HG03097 (cell line): ENCODE results near the gene ATAD3B.
A peak's percentile ranks its signal among the peaks of the same experiment; 100 is the strongest.
"Not testable (repeated sequence)": the region's sequence is repeated elsewhere in the genome, so short reads cannot be mapped to it uniquely, and the experiment has no call there.

Experiments
- ATAC-seq: cut with Tn5 transposase; IDR thresholded peaks from one replicate; pipeline ENCODE4 v1.9.1; 2021; ENCODE audit not compliant: unreplicated experiment, low FRiP score

ATAD3B gene

DNA sequence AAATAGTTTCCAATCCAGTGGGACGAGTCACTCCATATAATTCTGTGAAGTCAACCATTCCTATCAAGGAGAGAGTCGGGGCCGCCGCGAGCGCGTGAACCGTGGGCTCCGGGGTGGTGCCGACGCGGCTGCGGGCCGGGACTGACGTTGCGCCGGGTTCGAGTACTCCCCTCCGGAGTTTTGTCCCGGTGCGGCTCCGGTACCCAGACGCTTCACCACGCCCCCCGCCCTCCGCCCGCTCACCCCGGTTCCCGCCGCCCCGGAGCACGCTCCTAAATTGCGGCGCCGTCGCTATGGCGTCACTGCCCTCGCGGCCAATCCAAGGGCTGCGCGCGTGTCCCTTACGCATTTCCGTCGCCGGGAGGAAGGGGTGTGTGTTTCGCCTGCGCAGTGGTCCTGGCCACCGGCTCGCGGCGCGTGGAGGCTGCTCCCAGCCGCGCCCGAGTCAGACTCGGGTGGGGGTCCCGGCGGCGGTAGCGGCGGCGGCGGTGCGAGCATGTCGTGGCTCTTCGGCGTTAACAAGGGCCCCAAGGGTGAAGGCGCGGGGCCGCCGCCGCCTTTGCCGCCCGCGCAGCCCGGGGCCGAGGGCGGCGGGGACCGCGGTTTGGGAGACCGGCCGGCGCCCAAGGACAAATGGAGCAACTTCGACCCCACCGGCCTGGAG lies at the start of gene ATAD3B:
Gene ATAD3B, plus strand, starts transcription at position 377 of the 664 bp plus-strand sequence. Its CDS starts 120 bp downstream, at position 497.
- peak; percentile 60 for ATAC-seq

GRCh38 chr1:1421907-1422464 lies 49.6 kb upstream of the ATAD3B start:
- no peak for ATAC-seq

DNA sequence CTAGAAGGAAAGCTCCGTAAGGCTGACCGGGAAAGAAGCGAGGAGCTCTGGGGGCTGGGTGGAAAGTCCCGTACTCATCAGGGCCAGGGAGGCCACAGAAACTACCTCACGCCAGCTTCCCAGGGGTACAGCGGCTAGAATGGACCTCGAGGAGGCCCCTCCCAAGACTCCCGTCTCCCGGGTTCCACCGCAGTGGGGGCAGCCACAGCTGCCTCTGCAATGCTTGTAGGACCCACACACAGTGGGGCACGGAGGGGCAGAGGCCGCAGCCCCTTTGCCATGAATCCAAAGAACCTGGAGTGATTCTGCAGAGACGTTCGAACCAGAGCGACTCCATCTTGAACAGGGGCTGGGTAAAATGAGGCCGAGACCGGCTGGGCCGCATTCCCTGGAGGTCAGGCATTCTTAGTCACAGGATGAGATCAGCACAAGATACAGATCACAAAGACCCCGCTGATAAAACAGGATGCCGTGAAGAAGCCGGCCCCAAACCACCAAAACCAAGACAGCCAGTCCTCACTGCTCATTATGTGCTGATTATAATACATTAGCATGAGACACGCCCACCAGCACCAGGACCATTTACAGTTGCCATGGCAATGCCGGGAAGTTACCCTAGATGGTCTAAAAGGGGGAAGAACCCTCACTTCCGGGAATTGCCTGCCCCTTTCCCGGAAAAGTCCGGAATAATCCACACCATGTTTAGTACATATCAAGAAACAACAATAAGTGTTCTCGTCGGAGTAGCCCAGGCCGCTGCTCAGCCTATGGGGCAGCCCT lies 48.9 kb upstream of the ATAD3B start:
- ATAC-seq = no peak

- ATAC-seq = no peak
Measured at GRCh38 chr1:1423245-1423597, 48.3 kb upstream of the ATAD3B start.

DNA sequence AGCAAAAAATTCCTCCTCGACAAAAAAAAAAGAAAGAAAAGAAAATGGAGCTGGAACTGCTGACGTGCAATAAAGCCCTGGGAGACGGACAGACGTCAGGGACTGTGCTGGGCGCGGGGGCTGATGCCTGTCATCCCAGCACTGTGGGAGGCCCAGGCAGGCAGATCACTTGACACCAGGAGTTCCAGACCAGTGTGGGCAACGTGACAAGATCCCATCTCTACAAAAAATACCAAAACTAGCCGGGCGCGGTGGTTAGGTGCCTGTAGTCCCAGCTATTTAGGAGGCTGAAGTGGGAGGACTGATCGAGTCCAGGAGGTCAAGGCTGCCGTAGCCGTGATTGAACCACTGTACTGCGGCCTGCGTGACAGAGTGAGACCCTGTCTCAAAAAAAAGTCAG lies 46.9 kb upstream of the ATAD3B start:
- no peak for ATAC-seq

GRCh38 chr1:1425426-1425752 lies 46.2 kb upstream of the ATAD3B start:
- ATAC-seq = no peak

DNA sequence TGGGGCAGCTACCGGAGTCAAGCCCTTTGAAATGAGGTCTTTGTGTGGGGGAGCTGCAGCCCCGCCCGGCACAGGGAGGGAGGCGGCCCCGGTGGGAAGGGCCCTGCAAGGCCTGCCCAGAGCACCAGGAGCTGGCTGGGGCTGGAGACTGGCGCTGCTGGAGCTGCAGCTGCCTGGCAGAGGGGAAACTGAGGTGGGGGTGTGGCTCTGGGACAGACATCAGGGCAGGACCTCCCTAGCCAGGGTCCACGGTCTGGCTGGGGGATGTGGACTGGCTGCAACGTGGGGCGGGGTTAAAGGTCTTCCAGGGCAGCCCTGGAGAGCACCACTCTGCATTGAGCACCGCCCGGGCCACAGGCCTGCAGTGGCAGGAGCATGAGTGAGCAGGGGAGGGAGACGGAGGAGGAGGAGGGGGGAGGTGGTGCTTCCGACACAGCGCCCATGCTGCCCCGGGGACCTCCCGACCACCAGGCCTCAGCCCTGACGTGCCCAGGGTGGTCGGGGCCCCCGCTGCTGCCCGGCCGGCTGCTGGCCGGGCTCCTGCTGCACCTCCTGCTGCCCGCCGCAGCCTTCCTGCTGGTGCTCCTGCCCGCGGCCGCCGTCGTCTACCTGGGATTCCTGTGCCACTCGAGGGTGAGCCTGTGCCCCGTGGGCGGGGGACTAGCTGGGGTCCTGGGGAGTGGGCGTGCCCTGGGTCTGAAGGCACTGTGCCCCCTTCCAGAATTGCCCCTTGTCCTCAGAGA lies 45.6 kb upstream of the ATAD3B start:
- ATAC-seq = no peak

DNA sequence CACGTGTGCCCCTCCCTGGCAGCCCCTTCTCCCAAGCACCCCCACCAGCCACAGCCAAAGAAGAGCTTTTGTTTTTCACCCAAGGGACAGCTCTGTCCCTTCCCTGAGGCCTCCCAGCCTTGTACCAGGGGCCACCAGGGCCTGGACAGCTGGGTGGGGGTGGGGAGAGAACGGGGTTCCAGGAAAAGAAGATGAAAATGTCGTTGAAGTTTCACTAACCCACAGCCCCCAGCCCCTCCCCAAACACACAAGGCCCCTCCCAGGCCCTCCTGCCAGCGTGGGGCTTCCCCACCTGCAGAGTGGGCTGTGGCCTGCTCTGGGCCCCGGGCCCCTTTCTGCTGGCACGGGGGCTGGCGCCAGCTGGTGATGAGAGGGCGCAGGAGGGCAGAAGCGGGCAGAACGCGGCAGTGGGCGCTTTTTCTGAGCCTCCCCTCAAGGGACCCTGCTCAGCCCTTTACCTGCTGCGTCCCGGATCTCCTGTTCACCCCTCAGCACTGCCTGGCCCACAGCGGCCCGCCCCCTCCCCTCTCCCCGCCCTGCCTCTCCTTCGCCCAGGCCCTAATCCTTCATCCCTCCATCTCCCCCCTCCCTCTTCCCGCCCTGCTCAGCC lies 45.0 kb upstream of the ATAD3B start:
- no peak for ATAC-seq

DNA sequence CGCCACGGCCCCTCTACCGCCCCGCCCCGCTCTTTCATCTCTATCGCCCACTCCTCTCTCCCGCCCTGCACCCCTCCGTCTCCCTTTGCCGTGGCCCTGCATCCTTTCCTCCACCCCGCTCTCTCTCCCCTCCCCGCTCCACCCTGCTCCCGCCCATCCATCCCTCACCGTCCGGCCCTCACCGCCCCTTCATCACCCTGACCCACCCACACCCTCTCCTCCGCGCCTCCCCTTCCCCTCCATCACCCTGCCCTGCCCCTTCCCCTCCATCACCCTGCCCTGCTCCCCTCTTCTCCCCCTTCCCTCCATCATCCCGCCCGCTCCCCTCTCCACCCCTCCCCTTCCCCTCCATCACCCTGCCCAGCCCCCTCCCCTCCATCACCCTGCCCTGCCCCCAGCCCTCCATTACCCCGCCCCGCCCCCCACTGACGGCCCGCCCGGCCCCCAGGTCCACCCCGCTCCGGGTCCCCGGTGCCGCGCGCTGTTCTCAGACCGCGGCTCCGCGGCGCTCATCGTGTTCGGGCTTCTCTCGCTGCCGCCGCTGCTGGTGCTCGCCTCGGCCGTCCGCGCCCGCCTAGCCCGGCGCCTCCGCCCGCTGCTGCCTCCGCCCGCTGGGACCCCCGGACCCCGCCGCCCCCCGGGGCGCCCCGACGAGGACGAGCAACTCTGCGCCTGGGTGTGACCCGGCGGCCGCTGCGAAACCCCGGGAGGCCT lies 44.3 kb upstream of the ATAD3B start:
- no peak for ATAC-seq

DNA sequence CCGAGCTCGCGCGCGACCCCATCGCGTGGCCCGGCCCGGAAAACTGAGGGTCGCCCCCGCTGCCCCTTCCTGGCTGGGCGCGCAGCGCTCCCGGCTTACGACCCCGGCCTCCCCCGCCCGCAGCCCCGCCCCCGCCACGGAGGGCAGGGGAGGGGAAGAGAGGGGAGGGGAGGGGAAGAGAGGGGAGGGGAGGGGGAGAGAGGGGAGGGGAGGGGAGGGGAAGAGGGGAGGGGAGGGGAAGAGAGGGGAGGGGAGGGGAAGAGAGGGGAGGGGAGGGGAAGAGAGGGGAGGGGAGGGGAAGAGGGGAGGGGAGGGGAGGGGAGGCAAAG lies 43.8 kb upstream of the ATAD3B start:
- no peak for ATAC-seq

GRCh38 chr1:1428174-1428573 lies 43.4 kb upstream of the ATAD3B start:
- ATAC-seq = no peak

DNA sequence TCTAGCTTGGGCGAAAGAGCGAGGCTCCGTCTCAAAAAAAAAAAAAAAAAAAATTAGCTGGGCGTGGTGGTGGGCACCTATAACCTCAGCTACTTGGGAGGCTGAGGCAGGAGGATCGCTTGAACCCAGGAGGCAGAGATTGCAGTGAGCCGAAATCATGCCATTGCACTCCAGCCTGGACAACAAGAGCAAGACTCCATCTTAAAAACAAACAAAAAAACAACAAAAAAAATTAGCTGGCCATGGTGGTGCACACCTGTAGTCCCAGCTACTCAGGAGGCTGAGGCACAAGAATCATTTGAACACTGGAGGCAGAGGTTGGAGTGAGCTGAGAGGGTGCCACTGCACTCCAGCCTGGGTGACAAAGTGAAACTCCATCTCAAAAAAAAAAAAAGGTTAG lies 42.6 kb upstream of the ATAD3B start:
- ATAC-seq = not testable (repeated sequence)

DNA sequence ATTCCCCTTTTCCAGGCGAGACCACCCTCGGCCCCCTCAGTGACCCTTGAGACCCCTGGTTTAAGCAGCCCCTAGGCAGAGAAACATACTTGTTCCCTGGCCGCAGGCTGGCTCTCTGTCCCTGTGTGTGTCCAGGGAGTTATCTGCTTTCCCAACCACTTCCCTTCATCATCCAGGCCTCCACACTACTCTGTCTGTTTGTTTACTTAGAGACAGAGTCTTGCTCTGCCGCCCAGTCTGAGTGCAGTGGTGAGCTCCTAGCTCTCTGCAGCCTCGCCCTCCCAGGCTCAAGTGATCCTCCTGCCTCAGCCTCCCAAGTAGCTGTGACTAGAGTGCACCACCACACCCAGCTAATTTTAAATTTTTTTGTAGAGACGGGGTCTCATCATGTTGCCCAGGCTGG lies 41.9 kb upstream of the ATAD3B start:
- ATAC-seq = no peak

- ATAC-seq = no peak
Measured at GRCh38 chr1:1430114-1430982, 41.2 kb upstream of the ATAD3B start.

DNA sequence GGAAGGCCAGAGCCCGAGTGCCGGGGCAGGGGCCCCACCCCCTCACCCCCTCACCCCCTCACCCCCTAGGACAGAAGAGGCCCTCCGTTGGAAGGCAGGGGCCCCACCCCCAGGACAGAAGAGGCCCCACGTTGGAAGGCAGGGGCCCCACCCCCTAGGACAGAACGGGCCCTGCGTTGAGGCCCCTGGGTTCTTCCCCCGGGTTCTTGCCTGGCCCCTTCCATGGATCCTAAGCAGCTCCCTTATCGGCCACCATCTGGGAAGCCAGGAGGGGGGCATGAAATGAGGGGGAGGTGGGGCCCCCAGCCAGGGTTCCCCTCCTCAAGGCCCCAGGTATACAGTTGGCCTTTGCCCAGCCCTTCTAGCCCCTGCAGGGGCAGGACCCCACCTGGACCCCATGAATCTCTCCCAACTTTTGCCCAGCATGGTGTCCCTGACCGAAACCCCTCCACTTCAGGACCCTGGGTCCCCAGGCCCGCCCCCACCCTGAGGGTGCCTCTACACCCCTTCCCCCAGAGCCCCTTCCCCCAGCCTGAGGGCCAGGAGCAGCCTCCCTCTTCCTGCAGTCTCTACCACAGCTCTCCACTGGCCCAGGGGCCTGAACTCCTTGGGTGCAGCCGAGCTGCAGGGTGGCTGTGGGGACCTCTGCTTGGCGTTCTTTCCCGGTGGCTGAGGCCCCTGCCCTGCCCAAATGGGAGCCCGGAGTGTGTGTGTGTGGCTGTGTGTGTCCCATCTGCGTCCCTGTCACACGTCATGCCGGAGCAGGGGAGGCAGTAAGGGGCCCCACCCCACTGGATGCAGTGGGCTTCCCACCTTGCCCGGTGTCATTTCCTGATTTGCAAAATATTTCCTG lies 40.3 kb upstream of the ATAD3B start:
- no peak for ATAC-seq

- no peak for ATAC-seq
Measured at GRCh38 chr1:1431845-1432273, 39.7 kb upstream of the ATAD3B start.

DNA sequence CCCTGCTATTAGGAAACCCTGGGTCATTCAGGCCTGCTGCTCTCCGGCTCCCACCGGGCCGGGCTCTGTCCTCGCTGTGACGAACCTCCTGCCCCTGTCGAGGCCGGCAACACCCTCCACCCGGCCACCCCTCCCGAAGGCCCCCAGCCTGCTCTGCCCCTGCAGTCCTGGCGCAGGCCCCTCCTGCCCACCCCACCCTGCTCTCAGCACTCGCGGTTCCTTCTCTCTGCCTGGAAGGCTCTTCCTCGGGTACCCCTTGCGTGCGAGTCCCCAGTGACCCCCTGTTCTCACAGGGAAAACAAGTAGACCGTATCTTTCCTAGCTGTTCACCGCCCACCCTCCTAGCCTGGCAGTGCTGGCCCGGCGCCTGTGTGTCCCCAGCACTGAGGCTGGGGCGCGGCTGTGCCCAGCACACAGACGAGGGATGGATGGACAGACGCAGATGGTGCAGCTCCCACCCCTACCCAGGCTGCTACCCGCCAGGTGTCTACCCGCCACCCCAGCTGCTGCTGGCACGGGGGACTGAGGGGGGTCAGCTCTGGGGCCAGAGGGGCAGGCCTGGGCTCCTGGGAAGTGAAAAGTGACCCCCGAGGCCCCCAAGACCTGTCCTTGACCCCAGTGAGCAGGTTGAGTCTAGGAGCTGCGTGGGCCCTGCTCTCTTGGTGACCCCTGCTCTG lies 39.2 kb upstream of the ATAD3B start:
- ATAC-seq = no peak
